Measurements from ENCODE around the gene NEUROD2. TPM values are rescaled to one million over a fixed set of nuclear protein-coding genes. Genes with fewer than 3 reads are reported as not detected.

NEUROD2 gene
- total RNA-seq, 4 donors from 2014 or later = 0.17 to 0.25 TPM; not detected in 2

DNA sequence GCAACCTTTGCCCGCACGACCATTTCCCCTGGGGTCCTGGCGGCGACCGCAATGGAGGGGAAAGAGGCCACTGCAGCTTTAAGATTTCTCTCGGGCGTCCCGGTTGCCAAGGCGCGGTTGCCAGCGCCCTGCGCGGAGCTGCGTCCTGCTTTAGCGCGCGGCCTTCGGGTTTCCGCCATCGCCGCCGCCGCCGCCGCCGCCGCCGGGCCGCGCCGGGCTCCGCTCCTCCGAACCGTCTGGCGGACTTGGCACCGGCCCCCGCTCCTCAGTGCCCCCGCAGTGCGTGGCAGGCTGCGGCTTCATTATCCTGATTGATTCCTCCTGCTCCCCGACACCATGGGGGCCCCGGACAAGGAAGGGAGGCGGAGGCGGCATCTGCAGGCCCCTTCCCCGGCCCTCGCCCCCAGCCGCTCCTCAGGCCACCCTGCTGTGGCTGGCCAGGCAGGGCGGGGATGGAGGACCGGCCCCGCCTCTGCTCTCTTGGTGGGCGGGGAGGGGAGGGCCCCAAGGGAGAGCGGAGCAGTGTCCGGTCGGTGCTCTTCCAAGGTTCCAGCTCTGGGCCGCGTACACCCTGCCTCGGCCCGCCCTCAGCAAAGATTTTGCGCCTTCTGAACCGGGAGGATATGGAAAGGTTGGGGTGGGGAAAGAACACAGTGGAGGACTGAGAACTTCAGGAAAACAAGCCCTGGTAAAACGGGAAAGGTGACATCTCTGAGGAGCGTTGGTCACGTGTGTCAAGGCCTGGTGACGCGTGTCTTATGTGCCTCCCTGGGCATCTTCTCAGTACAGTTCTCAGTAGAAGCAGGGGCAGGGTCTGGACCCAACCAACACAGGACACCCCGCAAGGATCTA is 34.0 kb downstream of the NEUROD2 start:
- WGBS, 2 donors = 2 to 3% methylated on average over 36 to 57 of the region's 66 CpGs
- H3K4me3 ChIP-seq (ENCODE audit: low read depth, poor library complexity, severe bottlenecking) = peak overlapping the region; percentile 48
- no peak for TF ChIP-seq POLR2A (IDR thresholded peaks at IDR 0.05)
- TF ChIP-seq, protein P1, sequence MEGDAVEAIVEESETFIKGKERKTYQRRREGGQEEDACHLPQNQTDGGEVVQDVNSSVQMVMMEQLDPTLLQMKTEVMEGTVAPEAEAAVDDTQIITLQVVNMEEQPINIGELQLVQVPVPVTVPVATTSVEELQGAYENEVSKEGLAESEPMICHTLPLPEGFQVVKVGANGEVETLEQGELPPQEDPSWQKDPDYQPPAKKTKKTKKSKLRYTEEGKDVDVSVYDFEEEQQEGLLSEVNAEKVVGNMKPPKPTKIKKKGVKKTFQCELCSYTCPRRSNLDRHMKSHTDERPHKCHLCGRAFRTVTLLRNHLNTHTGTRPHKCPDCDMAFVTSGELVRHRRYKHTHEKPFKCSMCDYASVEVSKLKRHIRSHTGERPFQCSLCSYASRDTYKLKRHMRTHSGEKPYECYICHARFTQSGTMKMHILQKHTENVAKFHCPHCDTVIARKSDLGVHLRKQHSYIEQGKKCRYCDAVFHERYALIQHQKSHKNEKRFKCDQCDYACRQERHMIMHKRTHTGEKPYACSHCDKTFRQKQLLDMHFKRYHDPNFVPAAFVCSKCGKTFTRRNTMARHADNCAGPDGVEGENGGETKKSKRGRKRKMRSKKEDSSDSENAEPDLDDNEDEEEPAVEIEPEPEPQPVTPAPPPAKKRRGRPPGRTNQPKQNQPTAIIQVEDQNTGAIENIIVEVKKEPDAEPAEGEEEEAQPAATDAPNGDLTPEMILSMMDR (IDR thresholded peaks at IDR 0.05) = no peak
- intact Hi-C loops (cut with DNase I; ENCODE audit: low total_unique reads) = no loop called here
- peak; percentile 45 to 94 for DNase-seq (ENCODE audit: low spot score in 2 of 2)

DNA sequence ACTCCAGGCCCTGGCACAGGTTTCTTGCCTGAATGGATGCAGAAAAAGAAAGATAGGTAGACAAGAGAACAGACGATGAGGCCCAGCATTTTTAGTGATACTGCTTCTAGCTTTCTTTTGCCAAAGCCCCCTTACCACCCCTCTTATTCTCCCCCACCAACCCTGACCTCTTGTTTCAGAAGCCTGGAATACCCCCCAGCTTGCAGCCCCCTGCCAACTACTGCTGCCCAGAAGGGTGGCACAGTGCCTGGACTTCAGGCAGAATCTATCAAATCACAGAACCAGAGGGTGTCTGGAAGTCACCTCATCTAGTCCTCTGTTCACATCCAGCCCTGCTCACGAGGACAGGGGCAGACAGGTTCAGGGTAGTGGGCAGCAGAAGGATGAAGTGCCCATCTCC is 35.6 kb downstream of the NEUROD2 start:
- TF ChIP-seq POLR2A (IDR thresholded peaks at IDR 0.05) = no peak
- TF ChIP-seq, protein P1 (IDR thresholded peaks at IDR 0.05) = no peak
- H3K4me3 ChIP-seq (ENCODE audit: low read depth, poor library complexity, severe bottlenecking) = no peak overlapping the region
- intact Hi-C loops (cut with DNase I; ENCODE audit: low total_unique reads) = no loop called here
- 85 to 96% methylated on average over 2 of the region's 2 CpGs for WGBS, 2 donors
- no peak for DNase-seq (ENCODE audit: low spot score in 2 of 2)

GRCh38 chr17:39569126-39569525 is 38.6 kb downstream of the NEUROD2 start:
- TF ChIP-seq, protein P1 (IDR thresholded peaks at IDR 0.05) = no peak
- TF ChIP-seq POLR2A (IDR thresholded peaks at IDR 0.05) = no peak
- no peak for DNase-seq (ENCODE audit: low spot score in 2 of 2)
- 72 to 80% methylated on average over 1 of the region's 1 CpG for WGBS, 2 donors
- intact Hi-C loops (cut with DNase I; ENCODE audit: low total_unique reads) = no loop called here
- no peak overlapping the region for H3K4me3 ChIP-seq (ENCODE audit: low read depth, poor library complexity, severe bottlenecking)

DNA sequence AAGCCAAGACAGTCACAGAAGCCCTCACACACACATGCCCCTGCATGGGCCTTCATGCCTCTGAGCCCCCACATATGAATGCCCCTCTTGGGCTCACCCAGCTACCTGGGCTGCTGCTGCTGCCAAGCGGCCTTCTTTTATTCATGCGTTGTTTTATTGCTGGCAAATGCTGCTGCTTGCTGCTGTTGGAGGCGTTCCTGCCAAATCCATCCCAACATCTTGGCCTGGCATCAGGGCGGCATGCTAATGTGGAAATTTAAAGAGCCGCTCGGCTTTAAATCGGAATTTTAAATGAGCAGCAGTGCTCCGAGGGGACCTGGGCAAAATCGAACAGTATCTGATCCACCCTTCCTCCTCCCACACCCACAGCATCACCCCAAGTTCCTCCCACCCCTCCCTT is 39.0 kb downstream of the NEUROD2 start:
- no peak overlapping the region for H3K4me3 ChIP-seq (ENCODE audit: low read depth, poor library complexity, severe bottlenecking)
- 52 to 59% methylated on average over 9 of the region's 9 CpGs for WGBS, 2 donors
- no peak for TF ChIP-seq POLR2A (IDR thresholded peaks at IDR 0.05)
- TF ChIP-seq, protein P1 (IDR thresholded peaks at IDR 0.05) = no peak
- intact Hi-C loops (cut with DNase I; ENCODE audit: low total_unique reads) = no loop called here
- no peak for DNase-seq (ENCODE audit: low spot score in 2 of 2)

GRCh38 chr17:39566094-39566850 is 41.4 kb downstream of the NEUROD2 start:
- DNase-seq (ENCODE audit: low spot score in 2 of 2) = no peak
- TF ChIP-seq POLR2A (IDR thresholded peaks at IDR 0.05) = no peak
- TF ChIP-seq, protein P1 (IDR thresholded peaks at IDR 0.05) = no peak
- intact Hi-C loops (cut with DNase I; ENCODE audit: low total_unique reads) = no loop called here
- H3K4me3 ChIP-seq (ENCODE audit: low read depth, poor library complexity, severe bottlenecking) = no peak overlapping the region
- 86 to 87% methylated on average over 11 of the region's 11 CpGs for WGBS, 2 donors
